GM19455 (cell line): Measurements from ENCODE around the gene DPEP1.
A peak's percentile ranks its signal among the peaks of the same experiment; 100 is the strongest.
"Not testable (repeated sequence)": the region's sequence is repeated elsewhere in the genome, so short reads cannot be mapped to it uniquely, and the experiment has no call there.

ENCODE experiments used
- ATAC-seq: cut with Tn5 transposase; IDR thresholded peaks from one replicate; pipeline ENCODE4 v1.9.1; 2021; ENCODE audit not compliant: unreplicated experiment

DPEP1 gene

GRCh38 chr16:89645122-89645521 lies 31.7 kb downstream of the DPEP1 start:
- ATAC-seq = no peak

DNA sequence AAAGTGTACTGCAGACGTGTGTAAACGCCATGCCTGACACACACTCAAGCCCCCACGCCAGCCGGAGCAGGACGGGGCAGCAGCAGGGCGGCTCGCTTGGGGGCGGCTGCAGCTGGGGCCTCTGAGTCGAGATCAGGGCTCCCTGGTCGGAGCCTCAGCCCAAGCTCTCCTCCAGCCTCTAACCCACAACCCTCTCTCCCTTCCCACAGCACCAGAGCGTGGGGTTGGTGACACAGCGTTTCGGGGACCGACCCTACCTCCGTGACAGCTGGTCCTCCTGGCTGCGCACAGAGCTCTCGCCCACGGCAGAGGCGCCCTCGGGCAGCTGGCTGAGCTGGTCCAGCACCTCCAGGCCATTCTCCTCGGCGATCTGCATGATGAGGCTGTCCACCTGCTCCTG lies 32.8 kb downstream of the DPEP1 start:
- no peak for ATAC-seq

- no peak for ATAC-seq
Measured at GRCh38 chr16:89646906-89647305, 33.5 kb downstream of the DPEP1 start.

DNA sequence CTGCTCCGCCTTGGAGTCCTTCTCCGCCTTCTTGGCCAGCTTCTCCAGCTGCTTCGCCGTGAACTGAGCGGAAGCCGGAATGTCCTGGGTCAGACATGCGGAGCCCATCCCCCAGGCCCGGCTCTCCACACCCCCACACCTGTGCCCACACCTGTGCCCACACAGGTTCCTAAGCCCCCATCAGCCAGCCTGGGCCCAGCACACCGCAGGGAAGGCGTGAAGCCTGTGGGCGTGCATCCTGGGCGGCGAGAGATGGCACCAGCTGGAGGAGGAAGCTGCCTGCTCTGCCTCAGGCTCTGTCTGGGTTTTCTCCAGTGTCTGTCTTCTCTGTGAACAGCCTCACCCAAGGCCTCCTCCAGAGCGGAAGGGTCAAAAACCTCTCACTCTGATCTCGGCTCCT lies 38.1 kb downstream of the DPEP1 start:
- no peak for ATAC-seq

DNA sequence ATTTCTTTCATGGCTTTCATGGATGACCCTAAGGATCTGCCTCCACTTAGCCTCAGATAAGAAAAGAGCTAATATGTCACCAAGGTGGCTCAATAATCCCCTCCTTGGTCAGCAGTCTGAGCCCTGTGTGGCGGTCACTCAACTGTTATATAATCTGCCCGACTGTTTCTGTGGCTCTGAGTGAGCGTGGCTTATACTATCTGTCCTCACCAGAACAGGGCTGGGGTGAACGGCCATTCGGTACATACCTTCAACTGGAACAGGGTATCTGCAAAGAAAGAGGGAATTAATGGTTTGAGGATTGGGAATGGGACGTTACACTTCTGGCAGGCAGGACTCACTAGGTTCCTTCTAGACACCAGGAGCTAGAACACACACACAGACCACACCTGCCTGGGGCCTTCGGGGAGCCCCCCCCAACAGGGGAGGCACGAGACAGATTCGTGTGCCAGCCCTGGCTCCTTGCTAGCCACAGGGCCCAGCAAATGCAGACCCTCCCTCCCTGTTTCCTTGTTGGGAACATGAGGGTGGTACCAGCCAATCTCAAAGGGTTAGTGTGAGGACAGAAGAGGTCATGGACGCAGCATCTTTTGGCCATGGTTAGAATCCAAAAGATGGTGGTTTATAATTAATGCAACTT lies 40.3 kb downstream of the DPEP1 start:
- no peak for ATAC-seq

- ATAC-seq = no peak
Measured at GRCh38 chr16:89655062-89655643, 41.7 kb downstream of the DPEP1 start.

DNA sequence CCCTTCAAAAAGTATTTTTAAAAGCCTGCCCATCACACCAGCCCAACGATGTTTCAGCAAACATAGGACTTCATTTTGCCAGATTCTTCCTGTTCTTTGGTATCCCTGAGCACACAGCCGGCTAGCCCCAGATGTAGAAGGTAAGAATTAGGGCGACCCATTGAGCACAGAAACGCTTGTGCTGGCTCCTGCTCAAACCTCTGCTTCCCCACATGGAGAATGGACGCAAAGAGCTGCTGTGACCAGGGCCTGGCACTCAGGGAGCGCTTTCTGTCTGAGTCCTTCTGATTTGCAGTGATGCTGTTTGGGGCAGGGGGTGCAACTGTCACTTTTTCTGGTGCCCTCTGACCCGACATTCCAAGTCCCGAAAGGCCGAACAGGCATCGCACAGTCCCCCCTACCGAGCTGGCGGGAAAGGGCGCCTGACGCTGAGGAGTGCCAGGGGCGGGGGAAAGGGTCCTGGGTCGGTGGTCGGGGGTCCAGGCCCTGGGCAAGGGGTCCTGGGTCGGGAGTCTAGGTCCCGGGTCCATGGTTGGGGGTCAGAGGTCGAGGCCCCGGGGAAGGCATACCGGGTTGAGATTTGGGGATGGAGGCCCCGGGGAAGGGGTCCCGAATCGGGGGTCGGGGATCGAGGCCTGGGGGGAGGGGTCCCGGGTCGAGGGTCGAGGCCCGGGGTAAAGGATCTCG lies 43.1 kb downstream of the DPEP1 start:
- ATAC-seq = no peak

DNA sequence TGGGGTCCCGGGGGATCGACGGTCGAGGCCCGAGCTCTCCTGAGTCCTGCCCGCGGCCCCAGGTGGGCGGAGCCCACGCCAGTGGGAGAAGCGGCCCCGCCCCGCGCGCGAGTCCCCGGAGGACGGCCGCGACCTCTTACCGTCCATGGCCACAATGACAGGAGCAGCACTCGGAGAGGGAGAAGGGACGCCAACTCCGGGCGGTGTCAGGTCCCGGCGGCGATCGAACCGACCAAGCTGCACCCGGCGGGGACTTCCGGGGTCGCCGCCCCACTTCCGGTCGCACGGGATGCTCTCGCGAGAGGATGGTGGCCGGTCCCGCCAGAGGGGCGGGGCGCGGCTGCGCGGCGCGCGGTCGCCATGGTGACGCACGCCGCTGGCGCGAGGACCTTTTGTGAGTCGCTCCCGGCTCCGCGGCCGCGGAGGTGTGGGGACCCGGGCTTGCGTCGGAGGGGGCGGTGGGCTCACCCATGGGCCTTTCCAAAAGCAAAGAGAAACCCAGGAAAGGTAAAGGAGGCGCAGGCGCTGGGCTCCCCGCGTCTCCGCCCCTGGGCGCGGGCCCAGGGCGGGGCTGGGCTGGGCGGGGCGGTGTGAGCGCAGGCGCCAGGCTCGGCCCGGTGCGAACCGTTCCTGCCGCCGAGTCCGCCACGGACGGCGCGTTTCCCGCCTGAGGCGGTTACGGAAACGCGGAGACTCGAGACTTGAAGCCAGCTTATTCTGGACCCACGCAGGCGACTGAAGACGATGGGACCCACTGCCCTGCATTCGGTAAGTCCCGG lies 44.2 kb downstream of the DPEP1 start, which contains the start of the genes CHMP1A and SPATA33:
CHMP1A (minus strand) TSS at position 267 of the 779 bp plus-strand sequence; CDS start at position 147, 120 bp downstream.
SPATA33 (plus strand) TSS at position 395 of the 779 bp plus-strand sequence; CDS start at position 471, 76 bp downstream.
- peak; percentile 90 for ATAC-seq

DNA sequence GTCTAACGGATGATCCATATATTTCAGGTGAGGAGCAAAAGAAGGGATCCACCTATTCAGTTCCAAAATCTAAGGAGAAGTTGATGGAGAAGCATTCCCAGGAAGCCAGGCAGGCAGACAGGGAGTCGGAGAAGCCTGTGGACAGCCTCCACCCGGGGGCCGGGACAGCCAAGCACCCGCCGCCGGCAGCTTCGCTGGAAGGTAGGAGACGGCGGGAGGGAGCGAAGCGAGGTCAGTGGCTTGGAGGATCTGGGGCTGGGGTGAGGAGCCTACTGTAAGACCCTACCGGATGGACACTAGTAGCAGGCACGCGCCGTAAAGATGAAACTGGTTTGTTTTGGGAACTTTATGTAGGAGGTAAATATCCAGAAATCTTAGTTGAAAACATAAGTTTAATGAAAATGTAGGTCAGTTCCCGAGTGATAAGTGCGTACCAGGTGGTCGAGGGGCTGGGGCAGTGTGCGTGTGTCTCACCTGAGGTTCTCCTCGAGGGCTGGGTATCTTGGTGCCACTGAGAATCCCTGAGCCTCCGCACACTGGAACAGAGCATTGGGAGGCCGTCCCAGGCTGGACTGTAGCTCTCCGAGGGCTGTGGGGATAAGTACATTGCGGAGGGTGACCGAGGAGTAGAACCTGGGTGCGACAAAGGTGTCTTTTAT lies 44.9 kb downstream of the DPEP1 start:
- no peak for ATAC-seq

DNA sequence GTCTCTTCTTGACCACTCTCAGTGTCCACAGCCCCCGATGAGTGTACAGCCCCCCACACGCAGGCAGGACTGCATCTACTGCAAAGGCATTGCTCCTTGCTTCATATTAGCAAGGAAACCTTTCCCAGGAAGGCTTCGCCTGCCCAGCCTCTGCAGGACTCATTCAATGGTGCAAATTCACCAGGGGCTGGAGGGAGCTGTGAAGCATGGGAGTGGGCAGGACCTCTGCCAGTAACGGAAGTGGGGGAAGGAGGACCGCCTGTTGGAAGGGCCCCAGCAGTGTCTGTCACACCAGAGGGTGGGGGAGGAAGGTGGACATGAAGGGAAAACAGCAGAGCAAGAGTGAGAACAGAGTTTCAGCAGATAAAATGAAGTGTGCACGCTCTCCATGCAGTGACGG lies 46.7 kb downstream of the DPEP1 start:
- no peak for ATAC-seq

DNA sequence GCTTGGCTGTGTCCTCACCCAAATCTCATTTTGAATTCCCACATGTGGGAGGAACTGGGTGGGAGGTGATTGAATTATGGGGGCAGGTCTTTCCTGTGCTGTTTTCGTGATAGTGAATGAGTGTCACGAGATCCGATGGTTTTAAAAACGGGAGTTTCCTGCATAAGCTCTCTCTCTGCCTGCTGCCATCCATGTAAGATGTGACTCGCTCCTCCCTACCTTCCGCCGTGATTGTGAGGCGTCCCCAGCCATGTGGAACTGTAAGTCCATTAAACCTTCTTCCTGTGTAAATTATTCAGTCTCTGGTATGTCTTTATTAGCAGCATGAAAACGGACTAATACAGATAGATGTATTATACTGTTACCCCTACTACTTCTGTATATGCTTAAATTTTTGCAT lies 47.8 kb downstream of the DPEP1 start:
- ATAC-seq = no peak

- not testable (repeated sequence) for ATAC-seq
Measured at GRCh38 chr16:89664238-89664637, 50.8 kb downstream of the DPEP1 start.

DNA sequence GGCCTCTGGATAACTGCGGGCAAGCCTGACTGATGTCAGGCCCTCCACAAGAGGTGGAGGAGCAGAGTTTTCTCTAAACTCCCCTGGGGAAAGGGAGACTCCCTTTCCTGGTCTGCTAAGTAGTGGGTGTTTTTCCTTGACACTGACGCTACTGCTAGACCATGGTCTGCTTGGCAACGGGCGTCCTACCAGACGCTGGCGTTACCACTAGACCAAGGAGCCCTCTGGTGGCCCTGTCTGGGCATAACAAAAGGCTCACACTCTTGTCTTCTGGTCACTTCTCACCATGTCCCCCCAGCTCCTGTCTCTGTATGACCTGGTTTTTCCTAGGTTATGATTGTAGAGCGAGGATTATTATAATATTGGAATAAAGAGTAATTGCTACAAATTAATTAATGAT lies 53.6 kb downstream of the DPEP1 start:
- not testable (repeated sequence) for ATAC-seq

- ATAC-seq = no peak
Measured at GRCh38 chr16:89667633-89668032, 54.2 kb downstream of the DPEP1 start.

- no peak for ATAC-seq
Measured at GRCh38 chr16:89668790-89669158, 55.3 kb downstream of the DPEP1 start.

GRCh38 chr16:89669755-89670154 lies 56.3 kb downstream of the DPEP1 start:
- no peak for ATAC-seq

DNA sequence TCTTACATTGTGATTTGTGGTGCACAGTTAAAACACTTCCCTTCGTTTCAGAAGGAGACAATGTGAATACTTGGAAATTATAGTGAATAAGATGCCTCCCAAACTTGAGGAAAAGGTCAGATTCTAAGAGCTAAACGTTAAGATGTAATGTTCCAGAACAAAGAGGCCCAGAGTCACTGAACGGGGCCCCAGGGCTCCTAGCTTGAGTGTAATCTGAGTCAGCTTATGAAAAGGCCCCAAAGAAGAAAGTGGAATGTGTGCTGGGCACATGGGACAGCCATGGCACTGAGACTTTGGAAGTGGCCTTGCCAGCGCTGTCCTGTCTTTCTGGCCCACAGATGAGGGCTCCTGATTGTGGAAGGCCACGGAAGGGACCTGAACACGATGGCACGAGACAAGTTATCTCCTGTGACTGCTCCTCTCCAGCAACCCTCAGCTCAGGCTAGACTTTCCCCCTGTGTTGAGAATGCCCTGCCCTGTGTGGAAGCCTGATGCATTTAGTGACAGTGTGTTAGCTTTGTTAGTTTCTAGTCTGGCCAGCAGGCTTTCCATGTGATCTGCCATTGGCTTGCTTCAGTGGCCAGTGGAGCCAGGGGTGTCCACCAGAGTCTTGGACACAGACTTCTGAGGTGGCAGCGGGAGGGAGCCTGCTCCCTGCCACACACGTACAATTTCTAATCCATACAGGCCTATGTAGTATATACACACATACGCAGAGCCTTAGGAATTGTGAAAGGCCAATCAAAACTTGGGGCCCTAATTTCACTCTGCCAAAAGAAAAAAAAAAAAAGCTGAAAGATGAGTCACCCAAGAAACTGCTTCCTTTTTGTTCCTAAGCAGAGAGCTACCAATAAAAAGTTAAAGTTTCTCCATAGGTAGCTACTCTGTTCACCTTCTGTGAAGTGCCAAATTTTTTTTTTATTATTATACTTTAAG lies 57.3 kb downstream of the DPEP1 start:
- no peak for ATAC-seq

GRCh38 chr16:89671565-89671964 lies 58.1 kb downstream of the DPEP1 start:
- ATAC-seq = not testable (repeated sequence)

GRCh38 chr16:89672177-89672941 lies 58.9 kb downstream of the DPEP1 start:
- no peak for ATAC-seq
